Activated CD8-positive, alpha-beta memory T cell treated with anti-CD3 and anti-CD28 coated beads, Interleukin-2, amount 50 U/mL, for 24 hours (primary cell): ENCODE results near the gene TMSB4X.
"Not testable (repeated sequence)": the region's sequence is repeated elsewhere in the genome, so short reads cannot be mapped to it uniquely, and the experiment has no call there.

Experiments
- DNase-seq: peaks from one replicate; pipeline ENCODE4 v3.0.0-alpha.2; 2020; ENCODE audit errors: extremely low read depth

TMSB4X gene

GRCh38 chrX:12954981-12955380, 19.9 kb upstream of the TMSB4X start:
- DNase-seq = no peak

- DNase-seq = no peak
These were observed 18.8 kb upstream of the TMSB4X start for GRCh38 chrX:12955882-12956703.

- DNase-seq = no peak
These were observed 18.0 kb upstream of the TMSB4X start for GRCh38 chrX:12956704-12957534.

- DNase-seq = no peak
These were observed 16.9 kb upstream of the TMSB4X start for GRCh38 chrX:12958059-12958458.

- no peak for DNase-seq
These were observed 16.4 kb upstream of the TMSB4X start for GRCh38 chrX:12958461-12958860.

GRCh38 chrX:12961196-12961718, 13.7 kb upstream of the TMSB4X start:
- no peak for DNase-seq

GRCh38 chrX:12962041-12962504, 12.8 kb upstream of the TMSB4X start:
- DNase-seq = no peak

- DNase-seq = not testable (repeated sequence)
These were observed 11.6 kb upstream of the TMSB4X start for GRCh38 chrX:12963210-12963850.

- DNase-seq = no peak
These were observed 9.6 kb upstream of the TMSB4X start for GRCh38 chrX:12965131-12965940.

- no peak for DNase-seq
These were observed 8.8 kb upstream of the TMSB4X start for GRCh38 chrX:12966151-12966550.

GRCh38 chrX:12967711-12968465, 7.0 kb upstream of the TMSB4X start:
- DNase-seq = no peak

- DNase-seq = no peak
These were observed 4.2 kb upstream of the TMSB4X start for GRCh38 chrX:12970691-12971202.

GRCh38 chrX:12971282-12972003, 3.5 kb upstream of the TMSB4X start:
- DNase-seq = no peak

GRCh38 chrX:12972243-12972642, 2.7 kb upstream of the TMSB4X start:
- no peak for DNase-seq

GRCh38 chrX:12972878-12973560, 1.9 kb upstream of the TMSB4X start:
- no peak for DNase-seq

- DNase-seq = no peak
These were observed 1.2 kb upstream of the TMSB4X start for GRCh38 chrX:12973561-12974304.

GRCh38 chrX:12974305-12974795, 560 bp upstream of the TMSB4X start:
- no peak for DNase-seq

GRCh38 chrX:12975670-12975965, 708 bp downstream of the TMSB4X start:
- DNase-seq = no peak
